Measurements from ENCODE around the gene SCARB1. TPM values are rescaled to one million over a fixed set of nuclear protein-coding genes. Genes with fewer than 3 reads are reported as not detected.
A peak's percentile ranks its signal among the peaks of the same experiment; 100 is the strongest.

The SCARB1 gene
- total and polyA plus RNA-seq, 2 of the 13 experiments (the other 11 are each of a cell fraction or from before 2014, with no cell fraction given): 63.4 to 160 TPM

GRCh38 chr12:124837958-124838803 lies 25.5 kb downstream of the SCARB1 start (continued):
- no peak for TF ChIP-seq ZHX2 (IDR thresholded peaks at IDR 0.05; ENCODE audit: low read depth)
- no peak for TF ChIP-seq ZHX2 (CRISPR knock-in tag; IDR thresholded peaks at IDR 0.05; ENCODE audit: borderline replicate concordance)
- TF ChIP-seq HCFC1 (IDR thresholded peaks at IDR 0.05; ENCODE audit: low read depth, low read length): no peak
- TF ChIP-seq ZNF670 (CRISPR knock-in tag; IDR thresholded peaks at IDR 0.05; ENCODE audit: borderline replicate concordance): no peak
- TF ChIP-seq ZNF432 (CRISPR knock-in tag; IDR thresholded peaks at IDR 0.05; ENCODE audit: borderline replicate concordance): no peak
- TF ChIP-seq THAP9 (CRISPR knock-in tag; IDR thresholded peaks at IDR 0.05; ENCODE audit: borderline replicate concordance): peak; percentile 26; the same call in 1 of the 2 replicates
- TF ChIP-seq RBM39 (IDR thresholded peaks at IDR 0.05; ENCODE audit: low read depth, low read length, poor library complexity, severe bottlenecking): no peak
- TF ChIP-seq RARA (CRISPR knock-in tag; IDR thresholded peaks at IDR 0.05): peak; percentile 83
- peak; percentile 87 for TF ChIP-seq HOMEZ (CRISPR knock-in tag; IDR thresholded peaks at IDR 0.05; ENCODE audit: low read depth)
- TF ChIP-seq ELK4 (CRISPR knock-in tag; IDR thresholded peaks at IDR 0.05; ENCODE audit: borderline replicate concordance): no peak
- TF ChIP-seq CHCHD3 (CRISPR knock-in tag; IDR thresholded peaks at IDR 0.05): no peak
- TF ChIP-seq XBP1 (CRISPR knock-in tag; IDR thresholded peaks at IDR 0.05): no peak
- no peak for TF ChIP-seq ZNF790 (CRISPR knock-in tag; IDR thresholded peaks at IDR 0.05; ENCODE audit: borderline replicate concordance)
- TF ChIP-seq GRHL1 (CRISPR knock-in tag; conservative IDR thresholded peaks at IDR 0.05): no peak
